Smooth muscle cell (in vitro differentiated cells): Measurements from ENCODE around the gene ITPR3. TPM values are rescaled to one million over a fixed set of nuclear protein-coding genes. Genes with fewer than 3 reads are reported as not detected.

Source experiments
- DNase-seq: peaks from one replicate; lab custom pipeline; 2025; ENCODE audit not compliant: unreplicated experiment; lab: John Stamatoyannopoulos, UW
- H2AFZ ChIP-seq: fragments of 200-600 bp; sonication (generic); 2 replicates; pipeline ENCODE4 v1.6.0; 2016; ENCODE audit warnings: antibody characterized with exemption, low read depth, mild to moderate bottlenecking
- H3F3A ChIP-seq: fragments of 200-600 bp; sonication (generic); 2 replicates; pipeline ENCODE4 v1.6.0; 2017; ENCODE audit warnings: antibody characterized with exemption, low read depth
- H3K27ac ChIP-seq: fragments of 200-600 bp; sonication (generic); 2 replicates; pipeline ENCODE4 v1.5.1; 2016; ENCODE audit warnings: low read depth, mild to moderate bottlenecking
- H3K27me3 ChIP-seq: fragments of 200-600 bp; sonication (generic); 2 replicates; pipeline ENCODE4 v1.6.1; 2016; ENCODE audit warnings: low read depth, mild to moderate bottlenecking
- H3K36me3 ChIP-seq: fragments of 200-600 bp; sonication (generic); 2 replicates; pipeline ENCODE4 v1.5.1; 2016; ENCODE audit warnings: low read depth
- H3K4me1 ChIP-seq: fragments of 200-600 bp; sonication (generic); 2 replicates; pipeline ENCODE4 v1.5.1; 2016; ENCODE audit warnings: low read depth
- H3K4me2 ChIP-seq: fragments of 200-600 bp; sonication (generic); 2 replicates; pipeline ENCODE4 v1.6.0; 2016; ENCODE audit warnings: mild to moderate bottlenecking
- H3K4me3 ChIP-seq: fragments of 200-600 bp; sonication (generic); 2 replicates; pipeline ENCODE4 v1.5.1; 2016; ENCODE audit warnings: mild to moderate bottlenecking
- H3K79me2 ChIP-seq: fragments of 200-600 bp; sonication (generic); 2 replicates; pipeline ENCODE4 v1.6.0; 2016; ENCODE audit warnings: low read depth, mild to moderate bottlenecking
- H3K9ac ChIP-seq: fragments of 200-600 bp; sonication (generic); 2 replicates; pipeline ENCODE4 v1.6.0; 2016; ENCODE audit warnings: low read depth
- H3K9me3 ChIP-seq: fragments of 200-600 bp; sonication (generic); replicated peaks from 2 replicates; pipeline ENCODE4 v1.5.1; 2016; ENCODE audit warnings: low read depth
- H4K20me1 ChIP-seq: fragments of 200-600 bp; sonication (generic); 2 replicates; pipeline ENCODE4 v1.6.0; 2016; ENCODE audit warnings: low read depth
- CTCF ChIP-seq: fragments of 200-600 bp; sonication (generic); IDR thresholded peaks from 2 replicates; pipeline ENCODE4 v1.5.1; 2017; ENCODE audit warnings: borderline replicate concordance, mild to moderate bottlenecking, antibody characterized with exemption; ENCODE audit not compliant: insufficient read depth, poor library complexity, severe bottlenecking
- WGBS: methylation state at CpG from one replicate; pipeline ENCODE4 v1.1.7; 2016; ENCODE audit warnings: low lambda C conversion rate; 5-methylcytosine and 5-hydroxymethylcytosine counted together
- polyA plus RNA-seq: library from polyadenylated mRNA; unstranded; fragments of >200 nt; fragmentation: Nextera tagmentation; extraction: Ambion mirVana; gene quantifications from 2 replicates; pipeline ENCODE4 v1.2.1, GENCODE V29; 2016
- total RNA-seq: library from RNA; depleted of rRNA; stranded (reverse); fragments of >200 nt; gene quantifications from 2 replicates; pipeline ENCODE4 v1.2.3, GENCODE V29; 2014

Gene ITPR3
- total and polyA plus RNA-seq, 2 experiments from 2014 or later = 2.0 to 7.4 TPM

- H3K9me3 ChIP-seq = no peaks in the 10 kb centered on the region
- no peak overlapping the region for H3K27ac ChIP-seq
- H3K36me3 ChIP-seq = no peaks in the 10 kb centered on the region
- H3K79me2 ChIP-seq = no peaks in the 10 kb centered on the region
- no peak overlapping the region for H3K4me2 ChIP-seq
- DNase-seq = no peak
- no peak for TF ChIP-seq CTCF
- H2AFZ ChIP-seq = no peak overlapping the region
- H3K4me3 ChIP-seq = no peak overlapping the region
- no peaks in the 10 kb centered on the region for H3K4me1 ChIP-seq
- H3K9ac ChIP-seq = no peak overlapping the region
- WGBS = 93% methylated on average over 15 of the region's 15 CpGs
- no peaks in the 10 kb centered on the region for H3K27me3 ChIP-seq
- H4K20me1 ChIP-seq = no peaks in the 10 kb centered on the region
- no peaks in the 10 kb centered on the region for H3F3A ChIP-seq
Measured at GRCh38 chr6:33737267-33738026, 116.3 kb downstream of the ITPR3 start.

- no peak overlapping the region for H3K9ac ChIP-seq
- no peak overlapping the region for H3K4me3 ChIP-seq
- H2AFZ ChIP-seq = no peak overlapping the region
- no peaks in the 10 kb centered on the region for H3K4me1 ChIP-seq
- 96% methylated on average over 9 of the region's 9 CpGs for WGBS
- H3K4me2 ChIP-seq = no peak overlapping the region
- H3K36me3 ChIP-seq = no peaks in the 10 kb centered on the region
- H3K27ac ChIP-seq = no peak overlapping the region
- no peaks in the 10 kb centered on the region for H3F3A ChIP-seq
- TF ChIP-seq CTCF = no peak
- DNase-seq = no peak
- H4K20me1 ChIP-seq = no peaks in the 10 kb centered on the region
- H3K79me2 ChIP-seq = no peaks in the 10 kb centered on the region
- H3K9me3 ChIP-seq = no peaks in the 10 kb centered on the region
- no peaks in the 10 kb centered on the region for H3K27me3 ChIP-seq
Measured at GRCh38 chr6:33738153-33738552, 117.0 kb downstream of the ITPR3 start.

GRCh38 chr6:33738879-33739278 is 117.8 kb downstream of the ITPR3 start:
- no peaks in the 10 kb centered on the region for H3K79me2 ChIP-seq
- no peaks in the 10 kb centered on the region for H3K4me1 ChIP-seq
- no peak for TF ChIP-seq CTCF
- H3K27me3 ChIP-seq = no peaks in the 10 kb centered on the region
- DNase-seq = no peak
- no peak overlapping the region for H3K4me3 ChIP-seq
- H3K4me2 ChIP-seq = no peak overlapping the region
- H3K36me3 ChIP-seq = no peaks in the 10 kb centered on the region
- H3F3A ChIP-seq = no peaks in the 10 kb centered on the region
- H4K20me1 ChIP-seq = no peaks in the 10 kb centered on the region
- no peak overlapping the region for H2AFZ ChIP-seq
- WGBS = 97% methylated on average over 5 of the region's 5 CpGs
- H3K9me3 ChIP-seq = no peaks in the 10 kb centered on the region
- H3K9ac ChIP-seq = no peak overlapping the region
- no peak overlapping the region for H3K27ac ChIP-seq

GRCh38 chr6:33739571-33739970 is 118.4 kb downstream of the ITPR3 start:
- H4K20me1 ChIP-seq = peaks cover 3% of the 10 kb centered on the region
- H3K27me3 ChIP-seq = no peaks in the 10 kb centered on the region
- H3K27ac ChIP-seq = no peak overlapping the region
- no peak for DNase-seq
- peaks cover 1% of the 10 kb centered on the region for H3K4me1 ChIP-seq
- no peaks in the 10 kb centered on the region for H3K79me2 ChIP-seq
- no peak overlapping the region for H3K9ac ChIP-seq
- H3F3A ChIP-seq = no peaks in the 10 kb centered on the region
- no peak overlapping the region for H3K4me3 ChIP-seq
- WGBS = 88% methylated on average over 5 of the region's 5 CpGs
- TF ChIP-seq CTCF = no peak
- H2AFZ ChIP-seq = no peak overlapping the region
- H3K4me2 ChIP-seq = no peak overlapping the region
- no peaks in the 10 kb centered on the region for H3K9me3 ChIP-seq
- no peaks in the 10 kb centered on the region for H3K36me3 ChIP-seq
